ENCODE results near the gene CLDN22. TPM values are rescaled to one million over a fixed set of nuclear protein-coding genes. Genes with fewer than 3 reads are reported as not detected.

Gene CLDN22
- total RNA-seq, 1 experiment from 2014 or later = not detected

GRCh38 chr4:183285886-183286285 lies 34.2 kb downstream of the CLDN22 start:
- Histone ChIP-seq H3K4me3 (replicated peaks in 1 of 2; ENCODE audit: low read depth in 1 of 2, low read length in 2 of 2) (no peak overlapping the region), H3K36me3 (ENCODE audit: control insufficient read depth in 1 of 2, insufficient read depth in 2 of 2, low read length in 2 of 2) (peaks cover 15 to 41% of the 10 kb centered on the region in 2 experiments), H3K27me3 (ENCODE audit: insufficient read depth, low read length) (no peaks in the 10 kb centered on the region), H3K79me2 (ENCODE audit: insufficient read depth, low read length) (no peaks in the 10 kb centered on the region), H3K4me1 (ENCODE audit: control insufficient read depth in 1 of 2, insufficient read depth in 2 of 2, low read length in 2 of 2) (no peaks in the 10 kb centered on the region), H3K27ac (ENCODE audit: low read depth, low read length) (no peak overlapping the region), H3K9me2 (ENCODE audit: insufficient read depth) (no peaks in the 10 kb centered on the region), H2AFZ (ENCODE audit: low read depth, low read length, poor library complexity, severe bottlenecking) (no peak overlapping the region), H4K20me1 (ENCODE audit: insufficient read depth) (no peaks in the 10 kb centered on the region), H3K4me2 (ENCODE audit: low read length) (no peak overlapping the region), H3K9me3 (ENCODE audit: control insufficient read depth in 1 of 2, insufficient read depth in 1 of 2, low read depth in 1 of 2, low read length in 2 of 2) (no peaks in the 10 kb centered on the region), H3K9ac (ENCODE audit: low read length) (no peak overlapping the region)
- ATAC-seq = no peak
- TF ChIP-seq JUND (IDR thresholded peaks at IDR 0.05) = no peak
- TF ChIP-seq MAX (IDR thresholded peaks at IDR 0.05) = no peak
- TF ChIP-seq EZH2phosphoT487 (IDR thresholded peaks at IDR 0.05; ENCODE audit: borderline replicate concordance) = no peak
- no peak for TF ChIP-seq ATF3 (IDR thresholded peaks at IDR 0.05)
- CTCF ChIA-PET = no interaction called here
- RAD21 ChIA-PET (ENCODE audit: low non-redundant PET in 1 of 2, low total read pairs in 2 of 2, uncharacterized antibody in 2 of 2, unreplicated experiment in 2 of 2) = no interaction called here
- intact Hi-C loops (cut with micrococcal nuclease) = no loop called here
- POLR2A ChIA-PET = no interaction called here
- DNase-seq (ENCODE audit: low read depth, low spot score) = no peak
- no TSS peak for BruUV-seq (replicated peaks)

GRCh38 chr4:183284965-183285364 lies 35.1 kb downstream of the CLDN22 start:
- Histone ChIP-seq H3K4me1 (ENCODE audit: control insufficient read depth in 1 of 2, insufficient read depth in 2 of 2, low read length in 2 of 2) (no peaks in the 10 kb centered on the region), H3K4me3 (replicated peaks in 1 of 2; ENCODE audit: low read depth in 1 of 2, low read length in 2 of 2) (no peak overlapping the region), H3K27me3 (ENCODE audit: insufficient read depth, low read length) (no peaks in the 10 kb centered on the region), H3K36me3 (ENCODE audit: control insufficient read depth in 1 of 2, insufficient read depth in 2 of 2, low read length in 2 of 2) (peaks cover 15 to 38% of the 10 kb centered on the region in 2 experiments), H3K9ac (ENCODE audit: low read length) (no peak overlapping the region), H3K27ac (ENCODE audit: low read depth, low read length) (no peak overlapping the region), H2AFZ (ENCODE audit: low read depth, low read length, poor library complexity, severe bottlenecking) (no peak overlapping the region), H4K20me1 (ENCODE audit: insufficient read depth) (no peaks in the 10 kb centered on the region), H3K4me2 (ENCODE audit: low read length) (no peak overlapping the region), H3K79me2 (ENCODE audit: insufficient read depth, low read length) (no peaks in the 10 kb centered on the region), H3K9me3 (ENCODE audit: control insufficient read depth in 1 of 2, insufficient read depth in 1 of 2, low read depth in 1 of 2, low read length in 2 of 2) (no peaks in the 10 kb centered on the region), H3K9me2 (ENCODE audit: insufficient read depth) (no peaks in the 10 kb centered on the region)
- ChIA-PET RAD21 (ENCODE audit: low non-redundant PET in 1 of 2, low total read pairs in 2 of 2, uncharacterized antibody in 2 of 2, unreplicated experiment in 2 of 2) (no interaction called here), POLR2A (no interaction called here), CTCF (no interaction called here)
- ATAC-seq (no peak), DNase-seq (ENCODE audit: low read depth, low spot score) (no peak)
- BruUV-seq (replicated peaks) = no TSS peak
- intact Hi-C loops (cut with micrococcal nuclease) = no loop called here
- no peak for TF ChIP-seq CBX3 (IDR thresholded peaks at IDR 0.05; ENCODE audit: low read depth)
- TF ChIP-seq EZH2 (IDR thresholded peaks at IDR 0.05) = no peak
- no peak for TF ChIP-seq ZNF274 (IDR thresholded peaks at IDR 0.05; ENCODE audit: low read depth, low read length)
- no peak for TF ChIP-seq ZFX (IDR thresholded peaks at IDR 0.05)
- TF ChIP-seq ELF1 (IDR thresholded peaks at IDR 0.05; ENCODE audit: borderline replicate concordance, low read depth) = no peak
- TF ChIP-seq EZH2phosphoT487 (IDR thresholded peaks at IDR 0.05; ENCODE audit: borderline replicate concordance) = no peak
- TF ChIP-seq REST (IDR thresholded peaks at IDR 0.05; ENCODE audit: low read depth) = no peak
- no peak for TF ChIP-seq ZBTB33 (IDR thresholded peaks at IDR 0.05; ENCODE audit: extremely low read depth, insufficient replicate concordance, low read length)
- no peak for TF ChIP-seq POLR2AphosphoS5 (IDR thresholded peaks at IDR 0.05; ENCODE audit: low read depth, low read length)
- no peak for TF ChIP-seq MAX (IDR thresholded peaks at IDR 0.05)
- TF ChIP-seq EGR1 (IDR thresholded peaks at IDR 0.05; ENCODE audit: low read depth) = no peak
- TF ChIP-seq YY1 (IDR thresholded peaks at IDR 0.05; ENCODE audit: extremely low read depth, insufficient replicate concordance, low read depth, low read length) = no peak
